Stimulated activated naive CD4-positive, alpha-beta T cell treated with Interleukin-2 at 50 U/mL for 16 hours (primary cell): ENCODE results near the gene CYB561D2.

ENCODE experiments used
- DNase-seq: peaks from one replicate; lab custom pipeline; 2025; lab: John Stamatoyannopoulos, UW

Gene CYB561D2

GRCh38 chr3:50323614-50324199 lies 27.0 kb upstream of the CYB561D2 start:
- no peak for DNase-seq

GRCh38 chr3:50324351-50325112 lies 26.1 kb upstream of the CYB561D2 start:
- DNase-seq = peak; percentile 45

- DNase-seq = no peak
Observed at GRCh38 chr3:50325113-50325480, 25.6 kb upstream of the CYB561D2 start.

GRCh38 chr3:50325497-50326181 lies 25.0 kb upstream of the CYB561D2 start:
- no peak for DNase-seq

GRCh38 chr3:50326182-50326541 lies 24.5 kb upstream of the CYB561D2 start:
- no peak for DNase-seq

- DNase-seq = no peak
Observed at GRCh38 chr3:50327129-50327528, 23.5 kb upstream of the CYB561D2 start.

- peak; percentile 94 for DNase-seq
Observed at GRCh38 chr3:50327943-50328691, 22.5 kb upstream of the CYB561D2 start, which contains the start of gene TUSC2. TUSC2 (minus strand) TSS chr3:50328223; CDS start chr3:50328099, 124 bp downstream.

GRCh38 chr3:50330330-50330729 lies 20.3 kb upstream of the CYB561D2 start:
- DNase-seq = no peak

- DNase-seq = no peak
Observed at GRCh38 chr3:50331364-50331907, 19.2 kb upstream of the CYB561D2 start.

- DNase-seq = no peak
Observed at GRCh38 chr3:50333744-50334328, 16.8 kb upstream of the CYB561D2 start.

- DNase-seq = no peak
Observed at GRCh38 chr3:50334339-50335075, 16.2 kb upstream of the CYB561D2 start.

GRCh38 chr3:50336452-50337174 lies 14.0 kb upstream of the CYB561D2 start:
- peak; percentile 76 for DNase-seq

- DNase-seq = peak; percentile 96
Observed at GRCh38 chr3:50337175-50337861, 13.3 kb upstream of the CYB561D2 start.

GRCh38 chr3:50338965-50339364 lies 11.7 kb upstream of the CYB561D2 start:
- DNase-seq = no peak

GRCh38 chr3:50339485-50340146 lies 11.0 kb upstream of the CYB561D2 start:
- DNase-seq = no peak

GRCh38 chr3:50340147-50340447 lies 10.6 kb upstream of the CYB561D2 start:
- DNase-seq = no peak

- peak; percentile 45 for DNase-seq
Observed at GRCh38 chr3:50340448-50341329, 10.0 kb upstream of the CYB561D2 start, which contains the start of gene RASSF1. RASSF1 (minus strand) TSS chr3:50340836; CDS start chr3:50340805, 31 bp downstream.

- DNase-seq = no peak
Observed at GRCh38 chr3:50341537-50341936, 9.1 kb upstream of the CYB561D2 start.
